ENCODE measurements around the gene MRPS25.

Gene MRPS25

DNA sequence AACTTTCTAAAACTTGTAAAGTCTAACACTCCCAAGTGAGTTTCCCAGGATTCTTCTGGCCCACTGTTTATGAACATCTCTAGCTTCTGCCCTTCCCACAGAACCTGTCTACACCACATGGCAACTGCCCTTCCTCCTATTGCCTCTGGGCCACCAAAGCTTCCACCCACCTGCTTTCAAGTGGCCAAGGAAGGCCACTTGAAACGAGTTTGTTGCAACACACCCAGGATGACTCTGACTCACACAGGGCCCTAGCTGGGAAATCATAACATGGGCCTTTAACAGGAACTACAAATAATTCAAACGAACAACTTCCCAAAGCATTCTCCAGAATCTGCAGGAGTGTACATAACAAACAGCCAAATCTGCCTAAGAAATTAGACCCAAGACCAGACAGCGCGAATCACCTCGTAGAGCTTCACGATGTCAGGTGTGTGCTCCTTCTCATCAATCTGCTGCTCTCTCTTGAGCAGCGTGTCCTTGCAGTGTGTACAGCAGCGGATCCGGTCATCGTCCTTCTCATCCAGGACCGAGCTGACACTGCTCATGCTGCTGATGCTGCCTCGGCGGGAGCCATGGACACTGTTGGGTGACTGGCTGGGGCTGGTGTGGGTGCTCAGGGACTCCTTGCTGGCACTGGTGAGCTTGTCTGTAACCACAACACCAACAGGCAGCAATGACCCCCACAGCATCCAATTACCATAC, 17.0 kb upstream of the MRPS25 start:
- DNase-seq: no peak

DNA sequence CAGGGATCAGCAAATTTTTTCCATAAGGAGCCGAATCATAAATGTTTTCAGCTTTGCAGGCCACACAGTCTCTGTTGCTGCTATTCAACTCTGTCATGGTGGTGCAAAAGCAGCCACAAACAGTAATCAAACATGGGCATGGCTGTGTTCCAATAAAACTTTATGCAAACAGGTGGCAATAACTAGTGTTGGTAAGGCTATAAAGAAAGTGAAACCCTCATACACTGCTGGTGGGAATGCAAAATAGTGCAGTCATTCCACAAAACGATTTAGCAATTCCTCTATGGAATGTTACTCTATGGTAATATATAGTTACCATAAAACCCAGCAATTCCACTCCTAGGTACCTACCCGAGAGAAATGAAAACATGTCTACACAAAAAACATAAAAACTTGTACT, 14.0 kb upstream of the MRPS25 start:
- no peak for DNase-seq

DNA sequence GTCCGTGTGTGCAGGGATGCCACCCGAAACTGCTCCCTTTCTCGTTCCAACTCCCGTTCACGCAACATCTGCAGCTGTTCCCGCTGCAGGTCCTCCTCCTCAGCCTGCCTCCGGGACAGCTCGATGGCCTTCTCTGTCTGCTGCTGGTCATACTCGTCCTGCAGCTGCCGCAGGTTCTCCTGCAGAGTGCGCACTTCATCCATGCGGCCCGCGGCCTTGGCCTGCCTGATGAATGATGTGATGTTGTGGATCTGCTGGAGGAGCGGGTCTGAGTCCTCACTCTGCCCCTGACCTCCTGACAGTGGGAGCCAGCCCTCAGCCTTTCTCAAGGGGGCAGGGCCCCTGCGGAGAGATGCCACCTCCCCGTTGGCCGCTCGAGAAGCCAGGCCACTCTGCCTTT, 9.4 kb upstream of the MRPS25 start:
- DNase-seq: no peak

DNA sequence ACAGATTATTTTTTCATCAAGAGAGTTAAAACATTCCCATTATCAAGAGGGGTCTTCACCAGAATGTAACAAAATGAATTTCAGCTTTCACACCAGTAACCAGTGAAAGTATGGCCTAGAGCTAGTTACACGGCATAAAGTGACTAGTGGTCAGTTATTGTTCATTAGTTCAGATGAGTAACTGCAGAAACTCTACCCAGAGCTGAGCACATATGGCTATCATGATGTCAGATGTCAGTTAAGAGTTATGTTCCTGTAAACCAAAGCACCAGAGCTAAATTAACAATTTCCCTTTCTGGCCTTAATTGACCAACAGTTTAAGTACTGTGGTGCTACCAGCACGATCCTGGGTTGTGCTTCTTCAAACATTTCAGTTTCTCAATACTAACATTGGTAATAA, 6.6 kb upstream of the MRPS25 start:
- no peak for DNase-seq

DNA sequence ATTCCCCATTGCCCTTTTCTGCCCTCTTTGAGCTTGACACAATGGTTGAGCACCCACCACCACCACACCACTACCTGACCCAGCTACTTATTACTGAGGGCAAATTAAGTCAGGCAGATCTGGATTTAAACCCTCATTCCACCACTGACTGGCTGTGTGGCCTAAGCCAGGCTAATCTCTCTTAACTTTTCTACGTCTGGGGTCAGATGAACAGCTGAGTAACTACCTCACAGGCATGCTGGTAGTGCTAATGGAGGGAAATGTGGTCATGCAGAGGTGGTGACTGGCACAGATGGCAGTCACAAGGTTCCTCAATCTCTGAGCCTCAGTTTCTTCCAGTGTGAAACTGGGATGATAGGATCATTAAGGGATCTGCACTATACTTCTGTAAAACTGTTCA, 4.3 kb upstream of the MRPS25 start:
- DNase-seq: no peak

DNA sequence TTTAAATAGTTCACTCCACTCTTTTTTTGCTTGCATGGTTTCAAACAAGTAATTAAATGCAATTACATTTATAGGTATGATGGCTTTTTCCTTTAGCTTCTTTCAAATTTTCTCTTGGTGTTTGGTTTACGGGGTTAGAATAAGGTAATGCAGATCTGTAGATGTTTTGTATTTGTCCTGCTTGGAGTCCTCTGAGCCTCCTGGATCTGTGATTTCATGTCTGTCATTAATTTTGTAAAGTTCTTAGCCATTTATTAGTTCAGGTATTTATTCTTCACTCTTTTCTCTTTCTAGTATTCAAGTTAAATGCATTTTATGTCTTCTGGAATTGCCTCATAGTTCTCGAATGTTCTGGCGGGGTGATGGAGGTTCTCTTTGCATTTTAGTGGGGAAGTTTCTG, 1.4 kb upstream of the MRPS25 start:
- DNase-seq: no peak

DNA sequence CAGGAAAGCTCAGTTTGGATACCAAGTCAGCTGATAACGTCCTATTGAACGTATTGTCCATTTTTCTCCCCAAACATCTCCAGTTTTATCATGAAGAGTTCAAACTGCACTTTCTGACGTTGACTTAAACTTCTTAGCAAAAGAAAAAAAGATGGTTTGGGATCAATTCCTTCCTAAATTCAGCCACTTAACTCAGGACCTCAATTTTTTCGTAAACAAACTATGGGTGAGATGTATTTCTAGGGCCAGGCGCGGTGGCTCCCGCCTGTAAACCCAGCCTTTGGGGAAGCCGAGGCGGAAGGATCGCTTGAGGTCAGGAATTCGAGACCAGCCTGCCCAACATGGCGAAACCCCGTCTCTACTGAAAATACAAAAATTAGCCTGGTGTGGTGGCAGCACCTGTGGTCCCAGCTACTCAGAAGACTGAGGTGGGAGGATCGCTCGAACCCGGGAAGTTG, 464 bp upstream of the MRPS25 start:
- DNase-seq: no peak

DNA sequence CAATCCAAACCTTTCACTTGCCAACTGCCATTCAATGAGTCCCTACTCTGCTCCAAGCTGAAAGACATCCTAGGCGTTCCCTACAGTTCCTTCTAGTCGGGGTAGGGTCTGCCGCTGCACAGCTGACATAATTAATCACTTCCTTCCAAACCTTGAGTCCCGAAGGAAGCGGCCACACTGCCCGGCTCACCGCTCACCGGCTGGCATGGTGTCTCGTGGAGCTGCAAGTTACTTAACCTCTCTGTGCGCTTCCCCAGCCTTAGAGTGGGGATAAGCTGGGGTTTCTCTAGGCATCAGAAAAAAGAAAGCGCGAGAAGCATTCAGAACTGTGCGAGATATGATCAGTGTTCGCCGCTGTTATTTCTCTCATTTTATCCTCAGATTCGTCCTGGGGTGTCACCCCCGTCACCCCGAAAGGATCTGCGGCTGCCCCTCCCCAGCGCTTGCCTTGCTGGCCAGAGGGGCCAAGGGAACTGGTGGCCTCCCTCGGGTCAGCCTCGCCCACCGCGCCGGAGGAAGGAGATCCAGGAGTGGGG, 748 bp downstream of the MRPS25 start:
- no peak for DNase-seq

DNA sequence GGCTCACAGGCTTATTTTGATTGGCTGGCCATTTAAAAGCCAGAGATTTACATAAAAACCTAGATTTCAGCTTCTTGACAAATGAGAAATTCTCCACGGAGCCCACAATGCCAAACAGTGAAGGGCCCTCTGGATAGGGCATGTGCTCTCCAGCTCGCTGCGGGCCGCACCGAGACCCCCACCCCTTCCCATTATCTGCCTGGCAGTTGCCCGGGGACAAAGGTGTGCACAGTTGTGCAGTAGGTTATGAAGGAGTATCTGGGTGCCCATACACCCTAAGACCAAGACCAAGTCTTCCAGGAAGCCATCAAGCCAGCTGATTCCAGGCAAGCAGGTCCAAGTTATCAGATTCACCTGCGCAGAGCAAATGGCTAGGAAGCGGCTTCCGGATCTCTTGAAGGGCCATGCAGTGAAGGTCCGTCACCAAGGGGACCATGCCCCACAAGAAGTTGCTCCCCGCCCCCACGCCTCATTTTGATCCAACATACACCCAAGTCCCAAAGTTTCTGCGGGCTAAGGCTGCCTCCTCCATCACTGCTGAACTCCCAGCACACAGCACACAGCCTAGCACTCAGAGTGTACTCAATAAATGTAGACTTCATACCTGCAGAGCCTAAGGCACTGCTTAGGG, 1.3 kb downstream of the MRPS25 start:
- DNase-seq: no peak

DNA sequence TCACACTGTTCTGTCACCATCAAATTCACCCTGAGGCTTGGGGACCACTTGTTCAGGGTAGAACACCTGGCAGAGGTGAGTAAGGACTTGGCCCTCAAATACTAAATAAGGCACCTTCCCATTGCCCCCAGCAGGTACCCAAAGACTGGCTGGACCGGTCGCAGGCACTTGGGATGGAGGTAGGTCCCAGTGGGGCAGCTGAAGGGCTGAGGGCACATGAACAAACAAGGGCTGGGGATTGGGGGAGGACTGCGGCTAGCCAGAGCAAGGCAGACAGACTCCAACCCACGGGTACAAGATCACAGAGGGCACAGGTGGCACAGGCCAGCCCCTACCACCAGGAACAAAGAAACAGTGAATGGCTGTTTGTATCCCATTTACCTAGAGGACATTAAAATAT, 1.9 kb downstream of the MRPS25 start:
- DNase-seq: no peak

DNA sequence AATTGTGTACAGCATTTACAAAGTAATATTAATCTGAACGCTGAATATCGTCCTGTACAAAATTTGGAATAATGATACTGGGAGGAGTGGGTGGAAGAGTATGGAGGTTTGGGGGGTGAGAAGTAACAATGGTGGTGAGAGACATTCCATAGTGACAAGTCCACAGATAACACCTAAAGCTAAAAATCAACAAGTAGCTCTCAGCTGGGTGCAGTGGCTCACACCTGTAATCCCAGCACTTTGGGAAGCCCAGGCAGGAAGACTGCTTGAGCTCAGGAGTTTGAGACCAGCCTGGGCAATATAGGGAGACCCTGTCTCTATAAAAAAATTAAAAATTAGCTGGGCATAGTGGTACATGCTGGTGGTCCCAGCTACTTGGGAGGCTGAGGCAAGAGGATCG, 5.1 kb downstream of the MRPS25 start:
- no peak for DNase-seq

DNA sequence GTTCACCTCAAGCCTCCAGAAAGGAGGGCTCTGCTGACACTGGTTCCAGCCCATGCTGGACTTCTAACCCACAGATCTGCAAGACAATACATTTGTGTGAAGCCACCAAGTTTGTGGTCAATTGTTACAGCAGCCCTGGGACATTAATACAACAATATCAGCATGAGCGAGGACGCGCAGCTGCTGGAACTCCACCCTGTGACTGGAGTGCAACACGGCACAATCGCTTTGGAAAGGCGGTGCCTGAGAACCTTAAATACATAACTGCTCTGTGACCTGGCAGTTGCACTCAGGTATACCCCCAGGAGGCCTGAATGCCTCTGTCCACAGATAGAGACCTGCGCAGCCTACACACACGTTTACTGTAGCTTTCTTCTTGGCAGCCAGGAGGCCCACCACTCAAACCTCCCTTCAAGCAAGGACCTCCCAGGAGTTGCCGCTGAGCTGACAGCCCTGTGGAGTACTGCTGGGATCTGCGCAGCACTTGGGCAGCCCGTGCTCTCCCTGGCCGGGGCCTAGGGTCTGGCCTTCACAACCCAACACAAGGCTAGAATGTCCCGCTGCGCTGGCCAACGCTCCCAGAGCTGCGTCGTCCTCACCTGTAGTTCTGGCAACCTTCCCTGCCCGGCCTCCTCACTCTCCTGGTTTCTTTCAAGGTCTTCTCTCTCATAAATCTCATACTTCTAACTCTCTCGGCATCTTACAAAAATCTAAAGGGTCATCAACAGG, 8.3 kb downstream of the MRPS25 start:
- DNase-seq: no peak

DNA sequence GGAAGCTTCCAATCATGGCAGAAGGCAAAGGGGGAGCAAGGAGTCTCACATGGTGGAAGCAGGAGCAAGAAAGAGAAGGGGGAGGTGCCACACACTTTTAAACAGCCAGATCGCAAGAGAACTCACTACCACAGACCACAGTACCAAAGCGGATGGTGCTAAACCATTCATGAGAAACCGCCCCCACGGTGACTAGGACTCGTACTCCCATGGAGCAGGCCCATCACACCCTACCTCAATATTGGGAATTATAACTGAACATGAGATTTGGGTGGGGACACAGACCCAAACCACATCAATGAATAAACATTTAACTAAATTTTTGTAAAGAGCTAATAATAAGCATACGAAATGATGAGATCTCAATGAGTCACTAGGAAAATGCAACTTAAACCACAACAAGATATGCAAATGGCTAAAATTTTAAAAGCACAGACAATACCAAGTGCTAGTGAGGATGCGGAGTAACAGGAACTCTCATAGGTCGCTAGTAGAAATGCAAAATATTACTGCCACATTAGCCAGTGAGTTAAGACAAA, 10.0 kb downstream of the MRPS25 start:
- no peak for DNase-seq

DNA sequence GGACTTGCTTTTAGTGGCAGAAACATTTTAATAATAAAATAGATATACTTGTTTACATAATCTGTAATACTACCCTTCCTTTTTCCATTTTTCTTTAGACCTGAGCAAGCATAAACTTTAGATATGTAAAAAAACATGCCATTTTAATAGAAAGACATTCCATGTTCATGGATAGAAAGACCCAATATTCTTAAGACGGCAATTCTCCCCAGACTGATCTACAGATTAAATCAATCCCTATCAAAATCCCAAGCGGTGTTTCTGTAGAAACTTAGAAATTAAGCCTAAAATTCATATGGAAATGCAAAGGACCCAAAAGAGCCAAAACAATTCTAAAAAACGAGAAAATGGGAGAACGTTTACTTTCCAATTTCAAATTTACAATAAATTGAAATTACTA, 11.6 kb downstream of the MRPS25 start:
- DNase-seq: no peak

DNA sequence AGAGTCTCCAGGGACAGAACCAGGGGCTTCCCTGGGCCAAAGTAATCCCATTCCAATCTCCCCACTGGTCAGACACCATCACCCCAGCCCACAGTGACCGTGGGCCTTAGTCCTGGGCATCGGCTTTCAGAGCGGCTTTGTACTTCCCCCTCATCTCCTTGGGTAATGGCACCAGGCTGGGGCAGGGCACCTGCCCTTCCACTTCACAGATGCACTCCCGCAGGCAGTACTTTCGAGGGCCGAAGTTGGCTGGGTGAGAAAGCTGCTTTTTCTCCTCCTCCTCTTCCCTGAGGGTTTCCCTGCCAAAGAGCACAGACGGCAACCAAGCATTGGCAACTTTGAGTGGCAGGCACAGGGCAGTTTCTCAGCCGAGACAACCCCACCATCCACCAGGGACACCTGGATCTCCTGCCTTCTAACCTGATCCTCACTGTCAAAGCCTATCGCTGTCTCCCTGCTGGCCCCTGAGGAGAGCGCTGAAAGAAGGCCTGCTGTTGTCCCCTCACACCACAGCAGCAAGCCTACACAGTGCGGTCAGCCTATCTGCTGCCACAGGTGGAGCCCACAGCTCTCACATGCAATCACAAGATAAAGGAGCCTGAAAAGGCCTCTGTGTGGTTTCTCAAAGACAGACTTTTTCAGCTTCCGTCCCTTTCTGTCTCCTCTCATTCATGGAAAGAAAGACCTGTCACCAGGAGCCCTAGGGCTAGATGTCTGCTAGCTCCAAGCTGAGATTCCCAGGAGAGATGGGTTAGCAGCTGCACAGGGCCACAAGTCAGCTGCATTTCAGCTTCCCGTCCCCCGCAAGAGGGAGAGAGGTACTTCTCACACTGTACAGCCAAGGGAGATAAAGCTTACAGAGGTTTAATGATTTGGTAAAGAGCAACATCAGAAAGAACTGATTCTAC, 12.5 kb downstream of the MRPS25 start:
- no peak for DNase-seq

DNA sequence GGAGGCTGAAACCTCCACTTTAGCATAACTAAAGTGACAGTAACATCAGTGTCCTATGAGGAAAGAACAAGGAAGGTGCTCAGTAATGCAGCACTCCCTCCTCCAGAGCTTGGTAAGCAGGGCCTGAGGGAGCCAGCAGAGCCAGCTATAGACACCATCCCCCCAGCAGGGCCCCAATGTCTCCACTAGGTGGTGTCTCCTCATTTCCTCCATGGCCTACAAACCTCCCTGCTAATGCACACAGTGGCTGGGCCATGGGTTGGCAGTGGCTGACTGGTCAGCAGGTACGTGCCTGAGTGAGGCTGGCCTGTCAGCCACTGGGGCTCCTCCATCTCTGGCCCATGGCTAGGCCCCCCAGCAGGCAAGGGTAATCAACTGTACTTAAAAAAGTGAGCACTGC, 13.6 kb downstream of the MRPS25 start:
- no peak for DNase-seq

DNA sequence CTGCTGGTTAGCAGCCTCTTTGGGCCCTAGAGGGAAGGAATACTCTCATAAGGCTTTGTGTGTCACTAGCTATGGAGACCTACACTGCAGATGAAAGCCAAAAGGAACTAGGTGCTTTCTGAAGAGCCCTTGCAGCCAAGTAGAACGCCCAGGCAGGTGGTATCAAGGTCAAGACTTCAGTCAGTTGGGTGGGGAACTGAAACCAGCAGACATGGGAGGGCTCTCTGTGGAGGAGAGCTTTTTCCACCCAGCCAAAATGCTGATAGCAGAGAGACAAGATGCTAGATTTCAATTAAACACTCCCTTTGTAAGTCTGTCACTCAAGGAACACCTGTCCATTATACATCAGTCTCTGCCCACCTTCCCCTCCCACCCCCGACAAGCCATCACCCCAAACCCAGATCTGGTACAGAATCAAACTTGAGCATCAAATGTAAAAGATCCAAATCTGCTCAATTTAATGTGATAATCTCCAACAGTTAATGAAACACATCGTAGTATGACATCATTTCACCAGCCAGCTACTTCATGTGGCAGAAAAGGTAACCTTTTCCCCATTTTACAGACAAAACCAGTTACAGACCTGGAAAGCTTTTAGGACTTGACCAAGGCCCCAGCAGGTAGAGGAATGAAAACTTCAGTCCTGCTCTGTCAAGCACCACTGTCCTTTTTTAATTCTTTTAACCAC, 14.6 kb downstream of the MRPS25 start:
- DNase-seq: no peak

DNA sequence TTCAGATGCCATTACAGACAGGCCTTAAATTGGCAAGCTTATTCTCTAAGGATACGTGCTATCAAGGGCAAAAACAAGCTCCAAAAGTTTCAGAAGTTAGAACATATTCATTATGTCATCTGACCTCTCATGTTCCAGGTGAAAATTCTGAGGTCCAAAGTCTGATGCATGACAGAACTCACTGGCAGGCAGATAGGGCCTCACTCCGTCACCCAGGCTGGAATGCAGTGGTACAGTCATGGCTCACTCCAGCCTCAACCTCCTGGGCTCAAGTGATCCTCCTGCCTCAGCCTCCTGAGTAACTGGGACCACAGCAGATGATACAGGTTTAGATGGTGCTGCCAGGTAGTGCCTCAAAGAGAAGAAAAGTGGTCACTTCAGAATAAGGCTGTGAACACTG, 15.5 kb downstream of the MRPS25 start:
- no peak for DNase-seq

DNA sequence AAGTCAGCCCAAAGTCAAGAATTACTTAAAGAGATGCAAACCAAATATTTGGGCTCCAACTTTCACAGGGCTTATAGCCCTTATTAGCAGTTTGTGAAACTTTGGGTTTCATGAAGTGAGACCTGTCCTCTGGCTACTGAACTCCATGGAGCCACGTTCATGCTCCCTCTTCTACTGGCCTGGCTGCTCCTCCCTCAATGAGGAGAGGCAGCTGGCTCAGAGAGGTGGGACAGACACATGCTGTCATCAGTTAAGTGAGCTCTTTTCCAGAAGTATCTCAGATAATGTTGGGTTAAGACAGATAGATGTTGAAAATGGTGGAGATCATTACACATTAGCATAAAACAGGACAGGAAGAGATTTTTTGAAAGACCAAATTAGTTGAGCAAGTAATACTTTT, 19.4 kb downstream of the MRPS25 start:
- no peak for DNase-seq

DNA sequence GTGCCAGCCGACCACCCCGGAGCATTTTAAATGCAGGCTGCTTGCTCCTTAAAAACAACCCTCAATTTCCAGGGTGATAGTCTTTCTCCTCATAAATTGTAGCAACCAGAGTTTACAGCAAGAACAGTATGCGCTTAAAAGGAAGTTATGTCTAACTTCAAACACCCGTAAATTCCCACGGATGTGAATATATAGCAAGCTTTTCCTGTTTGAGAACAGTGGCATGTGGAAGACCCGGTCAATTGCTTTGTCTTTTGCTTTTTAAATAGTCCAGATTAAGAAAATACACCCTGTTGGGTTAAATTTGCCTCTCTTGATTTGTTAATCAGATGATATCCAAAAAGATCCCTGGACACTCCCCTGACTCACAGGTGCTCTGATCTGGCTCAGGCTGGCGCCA, 20.8 kb downstream of the MRPS25 start:
- no peak for DNase-seq

DNA sequence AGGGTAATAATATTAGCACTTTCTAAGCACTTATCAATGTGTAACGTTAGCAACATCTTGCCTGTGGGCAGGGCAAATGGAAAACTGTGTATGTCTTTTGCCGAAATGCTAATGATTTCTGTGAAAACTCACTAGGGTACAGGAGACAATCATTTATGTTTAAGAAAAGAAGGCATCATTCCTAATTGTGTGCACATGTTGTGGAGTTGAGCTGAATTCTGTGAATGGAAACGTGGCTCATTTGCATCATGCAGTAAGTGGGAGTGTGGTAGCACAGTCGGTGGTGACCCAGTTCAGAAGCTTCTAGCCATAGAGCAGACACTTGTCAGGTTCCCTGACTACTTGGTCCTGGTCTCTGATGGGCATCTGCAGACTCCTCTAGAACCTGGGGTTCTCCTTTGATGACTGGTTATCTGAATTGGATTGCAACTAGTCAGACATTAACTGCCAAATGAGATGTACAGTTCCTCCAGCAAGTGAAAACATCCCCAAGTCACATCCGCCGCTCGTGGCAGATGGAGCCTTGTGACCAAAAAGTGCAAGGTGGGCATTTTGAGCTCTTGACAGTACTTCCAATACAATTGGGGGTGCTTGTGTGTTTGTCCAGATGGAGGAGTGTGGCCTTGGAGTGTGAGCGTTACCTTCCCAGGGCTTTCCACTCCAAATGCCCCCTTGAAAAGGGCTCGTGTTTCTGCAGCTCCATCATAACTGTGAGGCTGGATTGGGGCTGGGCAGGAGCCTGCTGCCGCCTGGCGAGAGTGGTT, 21.5 kb downstream of the MRPS25 start:
- DNase-seq: no peak
